ENCODE measurements around the gene CRACR2B.

CRACR2B gene

GRCh38 chr11:827897-828192 is at the start of gene CRACR2B:
Gene CRACR2B (plus strand): TSS chr11:827919. CDS start chr11:828608, 689 bp downstream.
- no peak for DNase-seq

GRCh38 chr11:778976-779954 is 48.5 kb upstream of the CRACR2B start:
- DNase-seq: no peak

GRCh38 chr11:779955-780532 is 47.7 kb upstream of the CRACR2B start:
- DNase-seq: no peak

GRCh38 chr11:782264-783174 is 45.2 kb upstream of the CRACR2B start:
- no peak for DNase-seq

- DNase-seq: peak; percentile 90
These were observed 44.1 kb upstream of the CRACR2B start for GRCh38 chr11:783581-784015.

- DNase-seq: no peak
These were observed 41.3 kb upstream of the CRACR2B start for GRCh38 chr11:786235-787083.

GRCh38 chr11:787084-787675 is 40.5 kb upstream of the CRACR2B start:
- DNase-seq: no peak

- no peak for DNase-seq
These were observed 39.6 kb upstream of the CRACR2B start for GRCh38 chr11:788009-788640.

GRCh38 chr11:788953-789940 is 38.5 kb upstream of the CRACR2B start:
- DNase-seq: no peak

- no peak for DNase-seq
These were observed 37.8 kb upstream of the CRACR2B start, which contains the start of gene CEND1 for GRCh38 chr11:789943-790342. Gene CEND1 (minus strand): TSS chr11:790090. CDS start chr11:788576, 1,514 bp downstream.

GRCh38 chr11:790721-791564 is 36.8 kb upstream of the CRACR2B start:
- no peak for DNase-seq

GRCh38 chr11:791658-792534 is 35.8 kb upstream of the CRACR2B start:
- DNase-seq: no peak

GRCh38 chr11:792535-792821 is 35.2 kb upstream of the CRACR2B start:
- DNase-seq: no peak

- DNase-seq: no peak
These were observed 34.8 kb upstream of the CRACR2B start for GRCh38 chr11:792873-793272.

- DNase-seq: no peak
These were observed 34.2 kb upstream of the CRACR2B start for GRCh38 chr11:793556-793955.

GRCh38 chr11:794013-794765 is 33.5 kb upstream of the CRACR2B start:
- DNase-seq: no peak

All from NCI-H2029 (cell line).